Parathyroid adenoma (tissue), 2 donors: ENCODE results near the gene ATP6V1G1.

Experiments used
- H2AFZ ChIP-seq: fragments of 300-600 bp; sonication (generic); one replicate; pipeline ENCODE4 v1.7.0; 2017; ENCODE audit warnings: antibody characterized with exemption, mild to moderate bottlenecking
- H3K27ac ChIP-seq: fragments of 300-600 bp; sonication (generic); one replicate; pipeline ENCODE4 v1.7.0; 2017
- H3K27me3 ChIP-seq: fragments of 300-600 bp; sonication (generic); one replicate; pipeline ENCODE4 v1.7.0; 2017; ENCODE audit warnings: low read length; ENCODE audit not compliant: control insufficient read depth, insufficient read depth
- H3K36me3 ChIP-seq: fragments of 300-600 bp; sonication (generic); one replicate; pipeline ENCODE4 v1.7.0; 2017; ENCODE audit warnings: low read length; ENCODE audit not compliant: control insufficient read depth, insufficient read depth
- H3K4me1 ChIP-seq: fragments of 300-600 bp; sonication (generic); one replicate; pipeline ENCODE4 v1.7.0; 2017; ENCODE audit warnings: control low read depth
- H3K4me2 ChIP-seq: fragments of 300-600 bp; sonication (generic); one replicate; pipeline ENCODE4 v1.7.0; 2017; ENCODE audit warnings: low read length
- H3K4me3 ChIP-seq: fragments of 300-600 bp; sonication (generic); one replicate; pipeline ENCODE4 v1.7.0; 2017; ENCODE audit warnings: low read depth, low read length
- H3K79me2 ChIP-seq: fragments of 300-600 bp; sonication (generic); one replicate; pipeline ENCODE4 v1.7.0; 2017; ENCODE audit warnings: control low read depth
- H3K9ac ChIP-seq: fragments of 300-600 bp; sonication (generic); one replicate; pipeline ENCODE4 v1.7.0; 2017; ENCODE audit warnings: mild to moderate bottlenecking
- H3K9me3 ChIP-seq: fragments of 300-600 bp; sonication (generic); one replicate; pipeline ENCODE4 v1.7.0; 2017; ENCODE audit warnings: low read length; ENCODE audit not compliant: control insufficient read depth
- TF ChIP-seq, protein P1 (sequence below): fragments of 300-600 bp; sonication (generic); IDR thresholded peaks from one replicate; pipeline ENCODE4 v1.7.0; 2017; ENCODE audit warnings: antibody characterized with exemption, mild to moderate bottlenecking
- donor health status: primary hyperparathyroidism.

Gene ATP6V1G1

DNA sequence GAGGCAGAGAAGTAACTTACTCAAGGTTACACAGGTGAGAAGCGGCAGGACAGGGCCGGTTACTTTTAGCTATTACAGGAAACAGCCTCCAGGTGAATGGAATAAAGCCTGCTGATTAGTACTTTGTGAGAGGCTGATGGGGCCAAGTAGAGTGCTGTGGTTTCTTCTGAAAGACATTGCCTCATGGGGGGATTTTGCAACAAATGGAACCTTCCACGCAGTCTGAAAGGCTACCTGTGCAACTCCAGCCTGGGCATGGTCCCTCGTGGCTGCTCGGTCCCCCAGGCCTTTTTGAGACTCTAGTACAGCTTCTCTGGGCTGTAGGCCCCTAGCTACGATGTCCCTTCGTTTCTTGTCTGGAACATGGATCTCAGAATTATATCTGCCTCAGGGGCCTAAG lies 25.5 kb downstream of the ATP6V1G1 start:
- Histone ChIP-seq H3K4me2 (peak overlapping the region; percentile 89), H3K36me3 (no peaks in the 10 kb centered on the region), H2AFZ (no peak overlapping the region), H3K4me3 (peak overlapping the region; percentile 57), H3K4me1 (peaks cover 5% of the 10 kb centered on the region), H3K9me3 (no peaks in the 10 kb centered on the region), H3K27ac (peak overlapping the region; percentile 93), H3K79me2 (peaks cover 9% of the 10 kb centered on the region), H3K9ac (no peak overlapping the region), H3K27me3 (no peaks in the 10 kb centered on the region)
- TF ChIP-seq, protein P1, sequence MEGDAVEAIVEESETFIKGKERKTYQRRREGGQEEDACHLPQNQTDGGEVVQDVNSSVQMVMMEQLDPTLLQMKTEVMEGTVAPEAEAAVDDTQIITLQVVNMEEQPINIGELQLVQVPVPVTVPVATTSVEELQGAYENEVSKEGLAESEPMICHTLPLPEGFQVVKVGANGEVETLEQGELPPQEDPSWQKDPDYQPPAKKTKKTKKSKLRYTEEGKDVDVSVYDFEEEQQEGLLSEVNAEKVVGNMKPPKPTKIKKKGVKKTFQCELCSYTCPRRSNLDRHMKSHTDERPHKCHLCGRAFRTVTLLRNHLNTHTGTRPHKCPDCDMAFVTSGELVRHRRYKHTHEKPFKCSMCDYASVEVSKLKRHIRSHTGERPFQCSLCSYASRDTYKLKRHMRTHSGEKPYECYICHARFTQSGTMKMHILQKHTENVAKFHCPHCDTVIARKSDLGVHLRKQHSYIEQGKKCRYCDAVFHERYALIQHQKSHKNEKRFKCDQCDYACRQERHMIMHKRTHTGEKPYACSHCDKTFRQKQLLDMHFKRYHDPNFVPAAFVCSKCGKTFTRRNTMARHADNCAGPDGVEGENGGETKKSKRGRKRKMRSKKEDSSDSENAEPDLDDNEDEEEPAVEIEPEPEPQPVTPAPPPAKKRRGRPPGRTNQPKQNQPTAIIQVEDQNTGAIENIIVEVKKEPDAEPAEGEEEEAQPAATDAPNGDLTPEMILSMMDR: no peak

GRCh38 chr9:114613919-114614318 lies 26.4 kb downstream of the ATP6V1G1 start:
- Histone ChIP-seq H3K9me3 (no peaks in the 10 kb centered on the region), H3K9ac (no peak overlapping the region), H3K4me2 (peak overlapping the region; percentile 89), H3K27ac (no peak overlapping the region), H2AFZ (no peak overlapping the region), H3K4me1 (peaks cover 5% of the 10 kb centered on the region), H3K36me3 (no peaks in the 10 kb centered on the region), H3K79me2 (peaks cover 9% of the 10 kb centered on the region), H3K27me3 (no peaks in the 10 kb centered on the region), H3K4me3 (no peak overlapping the region)
- TF ChIP-seq, protein P1: no peak

GRCh38 chr9:114614373-114614772 lies 26.8 kb downstream of the ATP6V1G1 start:
- Histone ChIP-seq H3K4me3 (no peak overlapping the region), H3K4me1 (peaks cover 5% of the 10 kb centered on the region), H3K36me3 (no peaks in the 10 kb centered on the region), H3K9ac (no peak overlapping the region), H2AFZ (no peak overlapping the region), H3K27me3 (no peaks in the 10 kb centered on the region), H3K27ac (no peak overlapping the region), H3K4me2 (no peak overlapping the region), H3K9me3 (no peaks in the 10 kb centered on the region), H3K79me2 (peaks cover 9% of the 10 kb centered on the region)
- TF ChIP-seq, protein P1: no peak

GRCh38 chr9:114616684-114617520 lies 29.3 kb downstream of the ATP6V1G1 start:
- Histone ChIP-seq H2AFZ (no peak overlapping the region), H3K36me3 (no peaks in the 10 kb centered on the region), H3K79me2 (peaks cover 9% of the 10 kb centered on the region), H3K27me3 (no peaks in the 10 kb centered on the region), H3K9me3 (no peaks in the 10 kb centered on the region), H3K9ac (no peak overlapping the region), H3K27ac (no peak overlapping the region), H3K4me1 (peaks cover 5% of the 10 kb centered on the region), H3K4me3 (no peak overlapping the region), H3K4me2 (no peak overlapping the region)
- TF ChIP-seq, protein P1: no peak
